Midbrain (tissue), 1 donor: ENCODE results near the gene PTOV1.

Experiments used
- DNase-seq: peaks from one replicate; lab custom pipeline; 2025; lab: John Stamatoyannopoulos, UW

The PTOV1 gene

GRCh38 chr19:49888510-49888824, 37.5 kb downstream of the PTOV1 start:
- DNase-seq: no peak

- DNase-seq: no peak
Measured at GRCh38 chr19:49889038-49889686, 38.2 kb downstream of the PTOV1 start.

- DNase-seq: peak; percentile 57
Measured at GRCh38 chr19:49889687-49890348, 38.9 kb downstream of the PTOV1 start.

GRCh38 chr19:49890349-49891311, 39.7 kb downstream of the PTOV1 start:
- DNase-seq: no peak

GRCh38 chr19:49891393-49891792, 40.4 kb downstream of the PTOV1 start:
- no peak for DNase-seq

- no peak for DNase-seq
Measured at GRCh38 chr19:49892716-49893115, 41.8 kb downstream of the PTOV1 start.

GRCh38 chr19:49894011-49894664, 43.2 kb downstream of the PTOV1 start:
- no peak for DNase-seq

- no peak for DNase-seq
Measured at GRCh38 chr19:49894879-49895565, 44.1 kb downstream of the PTOV1 start.

GRCh38 chr19:49895566-49896297, 44.8 kb downstream of the PTOV1 start:
- DNase-seq: no peak

- DNase-seq: peak; percentile 8
Measured at GRCh38 chr19:49896863-49897621, 46.1 kb downstream of the PTOV1 start, which contains the start of gene IL4I1. Gene IL4I1, minus strand, starts transcription at chr19:49896887. Its CDS starts 727 bp downstream, at chr19:49896160.

- DNase-seq: no peak
Measured at GRCh38 chr19:49904136-49904535, 53.2 kb downstream of the PTOV1 start.

- DNase-seq: peak; percentile 38
Measured at GRCh38 chr19:49906879-49907564, 56.1 kb downstream of the PTOV1 start.

GRCh38 chr19:49907745-49908446, 56.9 kb downstream of the PTOV1 start:
- no peak for DNase-seq

GRCh38 chr19:49908480-49909420, 57.8 kb downstream of the PTOV1 start:
- DNase-seq: no peak

GRCh38 chr19:49910179-49910578, 59.2 kb downstream of the PTOV1 start:
- no peak for DNase-seq
